Activated CD8-positive, alpha-beta memory T cell treated with anti-CD3 and anti-CD28 coated beads, Interleukin-2, amount 50 U/mL, for 1 hour (primary cell): ENCODE data around the gene ATP5F1C.

Experiments
- DNase-seq: peaks from one replicate; pipeline ENCODE4 v3.0.0-alpha.2; 2020; ENCODE audit errors: extremely low read depth

The ATP5F1C gene

DNA sequence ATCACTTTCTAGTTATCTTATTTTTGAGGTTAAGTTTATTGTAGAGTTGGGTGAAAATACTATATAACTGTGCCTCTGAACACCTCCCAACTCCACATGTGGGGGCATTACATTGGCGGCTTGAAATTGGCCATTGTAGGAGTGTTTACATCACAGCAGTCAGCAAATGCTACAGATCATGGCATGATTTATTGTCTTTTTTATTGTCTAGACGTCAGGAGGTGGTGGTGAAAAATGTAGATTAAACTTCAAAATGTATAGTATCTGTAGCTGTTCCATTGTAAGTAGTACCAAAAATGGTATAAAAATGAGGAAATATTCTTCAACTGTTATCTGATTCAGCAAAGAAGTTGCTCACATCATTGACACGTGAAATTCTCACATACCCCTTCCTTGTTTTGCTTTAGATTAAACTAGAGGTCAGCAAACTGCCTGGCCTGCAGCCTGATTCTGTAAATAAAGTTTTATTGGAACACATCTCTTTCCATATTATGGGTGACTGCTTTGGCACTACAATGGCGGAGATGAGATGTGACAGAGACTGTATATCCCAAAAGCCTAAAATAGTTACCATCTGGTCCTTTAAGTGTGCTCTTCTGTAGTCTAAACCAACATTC lies 65.4 kb downstream of the ATP5F1C start:
- no peak for DNase-seq

DNA sequence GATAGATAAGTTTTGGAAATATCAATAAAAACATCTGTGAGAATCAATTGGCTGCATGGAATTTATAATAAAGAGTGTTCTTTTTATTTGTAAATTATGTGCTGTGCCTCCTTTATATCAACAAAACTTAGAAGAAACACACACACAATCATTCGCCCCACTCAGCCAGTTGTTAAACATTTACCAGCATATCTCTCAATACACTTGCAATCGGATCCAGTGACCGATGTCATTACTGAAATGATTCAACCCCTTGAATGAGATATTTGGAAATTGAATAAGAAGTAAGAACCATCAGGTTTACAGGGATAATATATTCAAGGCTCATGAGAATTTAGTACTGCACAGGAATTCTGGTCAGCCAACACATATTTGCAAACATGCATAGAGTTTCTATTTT lies 65.9 kb downstream of the ATP5F1C start:
- DNase-seq, result no peak

DNA sequence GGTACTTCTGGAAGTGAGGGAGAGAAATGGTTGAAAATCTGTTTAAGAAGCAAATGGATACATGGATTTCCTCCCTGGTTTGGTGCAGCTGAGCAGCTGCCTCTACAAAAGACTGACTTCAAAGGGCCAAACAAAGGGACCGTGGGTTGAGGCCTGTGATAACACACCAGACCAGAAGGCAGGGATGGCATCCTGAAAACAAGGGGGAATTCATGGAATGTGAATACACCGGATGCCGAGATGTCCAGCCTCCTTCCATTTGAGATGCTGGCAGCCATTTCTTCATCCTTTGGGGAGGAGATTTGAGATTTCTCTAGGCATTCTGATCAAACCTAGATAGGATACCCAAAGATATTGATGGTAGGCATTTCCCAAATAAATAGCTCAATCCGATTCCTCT lies 67.2 kb downstream of the ATP5F1C start:
- no peak for DNase-seq

DNA sequence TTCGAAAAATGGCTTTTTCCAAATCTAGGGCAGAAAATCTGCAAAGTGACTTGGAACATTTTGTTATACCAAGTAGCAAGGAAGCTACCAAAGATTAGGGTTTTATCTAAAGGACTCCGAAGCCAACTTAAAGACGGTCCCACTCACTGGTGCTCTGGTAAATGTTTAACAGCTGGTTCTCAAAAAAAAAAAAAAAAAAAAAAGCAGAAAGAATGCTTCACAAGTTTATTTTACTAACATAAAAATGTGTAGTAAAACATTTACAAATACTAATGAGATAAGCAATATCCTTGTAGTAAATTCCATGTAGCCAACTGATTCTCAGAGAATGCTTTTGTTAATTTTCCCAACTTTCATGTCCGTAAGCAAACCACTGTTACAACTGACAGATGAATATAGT lies 68.7 kb downstream of the ATP5F1C start:
- no peak for DNase-seq

DNA sequence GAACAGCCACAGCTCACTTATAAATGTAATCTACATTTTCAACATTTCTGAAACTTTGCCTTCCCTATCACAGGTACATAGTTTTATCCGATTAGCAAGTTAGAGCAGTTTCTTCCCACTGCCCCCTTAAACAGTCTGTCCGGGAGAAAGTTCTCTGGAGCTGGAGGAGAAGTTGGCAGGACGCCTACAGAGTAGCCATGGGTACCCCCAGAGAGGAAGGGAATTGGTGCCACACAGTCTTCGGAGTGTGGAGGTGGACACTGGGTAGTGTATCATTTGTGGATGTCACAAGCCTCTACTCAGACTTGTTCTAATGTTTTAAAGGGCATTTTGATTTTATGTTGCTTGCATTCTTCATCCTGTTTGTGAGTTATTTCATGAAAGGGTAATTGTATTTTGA lies 69.3 kb downstream of the ATP5F1C start:
- DNase-seq, result no peak
